ENCODE data around the gene SOCS3.
"Not testable (repeated sequence)": the region's sequence is repeated elsewhere in the genome, so short reads cannot be mapped to it uniquely, and the experiment has no call there.

SOCS3 gene

GRCh38 chr17:78315355-78316114 lies 44.3 kb downstream of the SOCS3 start:
- Histone ChIP-seq H3K9me2 (replicated peaks; ENCODE audit: low read depth, low read length) (no peaks in the 10 kb centered on the region), H4K20me1 (ENCODE audit: insufficient read depth, low read length, poor library complexity, severe bottlenecking) (no peaks in the 10 kb centered on the region), H3F3A (ENCODE audit: low read depth) (no peaks in the 10 kb centered on the region), H2AFZ (ENCODE audit: low read length) (no peak overlapping the region), H3K36me3 (ENCODE audit: insufficient read depth, low read length) (no peaks in the 10 kb centered on the region), H3K9ac (ENCODE audit: low read depth, low read length, poor library complexity, severe bottlenecking) (no peak overlapping the region), H3K4me2 (ENCODE audit: low read depth, low read length, poor library complexity, severe bottlenecking) (no peak overlapping the region), H3K4me1 (ENCODE audit: insufficient read depth, low read length, poor library complexity, severe bottlenecking) (peaks cover 14% of the 10 kb centered on the region), H3K79me2 (ENCODE audit: insufficient read depth, low read length) (no peaks in the 10 kb centered on the region), H3K27me3 (ENCODE audit: insufficient read depth, low read length, poor library complexity, severe bottlenecking) (no peaks in the 10 kb centered on the region), H3K9me3 (ENCODE audit: insufficient read depth, low read depth, low read length) (no peaks in the 10 kb centered on the region), H3K4me3 (ENCODE audit: low read length, poor library complexity, severe bottlenecking) (no peak overlapping the region)
- TF ChIP-seq EZH2phosphoT487 (IDR thresholded peaks at IDR 0.05; ENCODE audit: borderline replicate concordance) (no peak), CTCF (conservative IDR thresholded peaks at IDR 0.05; ENCODE audit: low read length) (no peak)

GRCh38 chr17:78314683-78315354 lies 45.1 kb downstream of the SOCS3 start:
- Histone ChIP-seq H3K79me2 (ENCODE audit: insufficient read depth, low read length) (no peaks in the 10 kb centered on the region), H3K4me3 (ENCODE audit: low read length, poor library complexity, severe bottlenecking) (peak overlapping the region; percentile 58), H3K4me2 (ENCODE audit: low read depth, low read length, poor library complexity, severe bottlenecking) (peak overlapping the region; percentile 60), H3K9ac (ENCODE audit: low read depth, low read length, poor library complexity, severe bottlenecking) (no peak overlapping the region), H3K9me2 (replicated peaks; ENCODE audit: low read depth, low read length) (no peaks in the 10 kb centered on the region), H3K9me3 (ENCODE audit: insufficient read depth, low read depth, low read length) (no peaks in the 10 kb centered on the region), H3K27me3 (ENCODE audit: insufficient read depth, low read length, poor library complexity, severe bottlenecking) (no peaks in the 10 kb centered on the region), H4K20me1 (ENCODE audit: insufficient read depth, low read length, poor library complexity, severe bottlenecking) (no peaks in the 10 kb centered on the region), H3K36me3 (ENCODE audit: insufficient read depth, low read length) (no peaks in the 10 kb centered on the region), H3F3A (ENCODE audit: low read depth) (no peaks in the 10 kb centered on the region), H2AFZ (ENCODE audit: low read length) (no peak overlapping the region), H3K4me1 (ENCODE audit: insufficient read depth, low read length, poor library complexity, severe bottlenecking) (peaks cover 14% of the 10 kb centered on the region)
- TF ChIP-seq CTCF (conservative IDR thresholded peaks at IDR 0.05; ENCODE audit: low read length) (peak; percentile 34; the same call in 1 of the 2 replicates), EZH2phosphoT487 (IDR thresholded peaks at IDR 0.05; ENCODE audit: borderline replicate concordance) (no peak)

- H3K36me3 ChIP-seq (ENCODE audit: insufficient read depth, low read length): no peaks in the 10 kb centered on the region
- H3K4me1 ChIP-seq (ENCODE audit: insufficient read depth, low read length, poor library complexity, severe bottlenecking): peaks cover 14% of the 10 kb centered on the region
- H3K4me2 ChIP-seq (ENCODE audit: low read depth, low read length, poor library complexity, severe bottlenecking): peak overlapping the region; percentile 60
- TF ChIP-seq EZH2phosphoT487 (IDR thresholded peaks at IDR 0.05; ENCODE audit: borderline replicate concordance): no peak
- no peak for TF ChIP-seq CTCF (conservative IDR thresholded peaks at IDR 0.05; ENCODE audit: low read length)
- no peaks in the 10 kb centered on the region for H3F3A ChIP-seq (ENCODE audit: low read depth)
- no peaks in the 10 kb centered on the region for H4K20me1 ChIP-seq (ENCODE audit: insufficient read depth, low read length, poor library complexity, severe bottlenecking)
- H3K79me2 ChIP-seq (ENCODE audit: insufficient read depth, low read length): no peaks in the 10 kb centered on the region
- H3K9me3 ChIP-seq (ENCODE audit: insufficient read depth, low read depth, low read length): no peaks in the 10 kb centered on the region
- H3K9ac ChIP-seq (ENCODE audit: low read depth, low read length, poor library complexity, severe bottlenecking): no peak overlapping the region
- H2AFZ ChIP-seq (ENCODE audit: low read length): peak overlapping the region; percentile 34
- peak overlapping the region; percentile 58 for H3K4me3 ChIP-seq (ENCODE audit: low read length, poor library complexity, severe bottlenecking)
- H3K27me3 ChIP-seq (ENCODE audit: insufficient read depth, low read length, poor library complexity, severe bottlenecking): no peaks in the 10 kb centered on the region
- H3K9me2 ChIP-seq (replicated peaks; ENCODE audit: low read depth, low read length): no peaks in the 10 kb centered on the region
Observed at GRCh38 chr17:78313735-78314648, 45.9 kb downstream of the SOCS3 start.

GRCh38 chr17:78309659-78310255 lies 50.1 kb downstream of the SOCS3 start:
- not testable (repeated sequence) for H4K20me1 ChIP-seq (ENCODE audit: insufficient read depth, low read length, poor library complexity, severe bottlenecking)

More at GRCh38 chr17:78309659-78310255, 50.1 kb downstream of the SOCS3 start:
- not testable (repeated sequence) for H3F3A ChIP-seq (ENCODE audit: low read depth); H3K79me2 ChIP-seq (ENCODE audit: insufficient read depth, low read length); H2AFZ ChIP-seq (ENCODE audit: low read length); H3K9ac ChIP-seq (ENCODE audit: low read depth, low read length, poor library complexity, severe bottlenecking); H3K27me3 ChIP-seq (ENCODE audit: insufficient read depth, low read length, poor library complexity, severe bottlenecking); H3K36me3 ChIP-seq (ENCODE audit: insufficient read depth, low read length); H3K9me2 ChIP-seq (replicated peaks; ENCODE audit: low read depth, low read length); H3K4me3 ChIP-seq (ENCODE audit: low read length, poor library complexity, severe bottlenecking); H3K9me3 ChIP-seq (ENCODE audit: insufficient read depth, low read depth, low read length); H3K4me2 ChIP-seq (ENCODE audit: low read depth, low read length, poor library complexity, severe bottlenecking); H3K4me1 ChIP-seq (ENCODE audit: insufficient read depth, low read length, poor library complexity, severe bottlenecking)

Measured in Loucy (cell line).